HCT116 (cell line): Measurements from ENCODE around the gene IGFBPL1. TPM values are rescaled to one million over a fixed set of nuclear protein-coding genes. Genes with fewer than 3 reads are reported as not detected.
"Not testable (repeated sequence)": the region's sequence is repeated elsewhere in the genome, so short reads cannot be mapped to it uniquely, and the experiment has no call there.

ENCODE experiments used
- ATAC-seq: fragments of 200-7000 bp; cut with Tn5 transposase; 2 replicates; pipeline ENCODE4 v1.9.1; 2020; ENCODE audit warnings: mild to moderate bottlenecking, moderate library complexity
- BruUV-seq: library from RNA; stranded (reverse); fragments of 400-500 nt; replicated peaks from 2 replicates; lab custom pipeline; 2021; lab: Mats Ljungman, UMichigan
- CTCF ChIA-PET: fragments of 300-600 bp; sonication (Branson Sonifier 250); formaldehyde crosslinking; loops from one replicate; lab custom pipeline; 2021; ENCODE audit warnings: antibody characterized with exemption; lab: Charles Lee
- POLR2A ChIA-PET: fragments of 300-600, 350-600 bp; sonication (Branson Sonifier 250); formaldehyde crosslinking; loops from one replicate; lab custom pipeline; 2021; ENCODE audit warnings: antibody characterized with exemption; lab: Charles Lee
- RAD21 ChIA-PET, 2 experiments: fragments of 300-600 bp; sonication (Branson Sonifier 250); formaldehyde crosslinking; loops; one replicate each; lab custom pipeline; 2023; ENCODE audit warnings: low total read pairs in 2 of 2; ENCODE audit not compliant: uncharacterized antibody in 2 of 2, unreplicated experiment in 2 of 2, low non-redundant PET in 1 of 2; lab: Charles Lee
- DNase-seq: peaks from one replicate; pipeline ENCODE4 v3.0.0-alpha.2; 2010; ENCODE audit warnings: low read depth, low spot score
- H2AFZ ChIP-seq: fragments of 200-600 bp; shearing (Covaris generic), sonication (generic); 2 replicates; pipeline ENCODE4 v1.6.1; 2017; ENCODE audit warnings: low read depth, mixed run types, mixed read lengths, antibody characterized with exemption, low read length; ENCODE audit not compliant: poor library complexity, severe bottlenecking
- H3K27ac ChIP-seq: 2 replicates; pipeline ENCODE4 v1.5.1; 2012; ENCODE audit warnings: low read depth, low read length
- H3K27me3 ChIP-seq: fragments of 200-600 bp; sonication (generic); 2 replicates; pipeline ENCODE4 v1.6.1; 2016; ENCODE audit warnings: mixed run types, low read length, mixed read lengths; ENCODE audit not compliant: insufficient read depth
- H3K36me3 ChIP-seq, 2 experiments: fragments of 200-500 bp in 1 of 2; fragments of 200-600 bp in 1 of 2; sonication (Bioruptor generic) in 1 of 2; sonication (generic) in 1 of 2; 2 replicates each; pipeline versions ENCODE4 v1.5.1 to v1.6.1; 2014 to 2016; ENCODE audit warnings: low read length in 2 of 2, inconsistent platforms in 1 of 2, mixed read lengths in 1 of 2, mixed run types in 1 of 2; ENCODE audit not compliant: insufficient read depth in 2 of 2, control insufficient read depth in 1 of 2
- H3K4me1 ChIP-seq, 2 experiments: fragments of 200-600 bp in 1 of 2; sonication (generic) in 1 of 2; 2 replicates each; pipeline versions ENCODE4 v1.5.1 to v1.6.1; 2012 to 2017; ENCODE audit warnings: low read length in 2 of 2, inconsistent platforms in 1 of 2, mild to moderate bottlenecking in 1 of 2, mixed read lengths in 1 of 2, mixed run types in 1 of 2, moderate library complexity in 1 of 2; ENCODE audit not compliant: insufficient read depth in 2 of 2, control insufficient read depth in 1 of 2
- H3K4me2 ChIP-seq: fragments of 200-600 bp; sonication (generic); 2 replicates; pipeline ENCODE4 v1.6.1; 2017; ENCODE audit warnings: mixed run types, low read length, mixed read lengths
- H3K4me3 ChIP-seq, 2 experiments: fragments of 200-600 bp in 1 of 2; sonication (generic) in 1 of 2; replicated peaks in 1 of 2; 2 replicates each; pipeline ENCODE4 v1.5.1; 2011 to 2016; ENCODE audit warnings: low read length in 2 of 2, control low read depth in 1 of 2, low read depth in 1 of 2, mild to moderate bottlenecking in 1 of 2, mixed read lengths in 1 of 2, mixed run types in 1 of 2
- H3K79me2 ChIP-seq: fragments of 200-600 bp; sonication (generic); 2 replicates; pipeline ENCODE4 v1.6.1; 2017; ENCODE audit warnings: mild to moderate bottlenecking, mixed run types, low read length, moderate library complexity, mixed read lengths; ENCODE audit not compliant: insufficient read depth
- H3K9ac ChIP-seq: fragments of 200-600 bp; sonication (generic); 2 replicates; pipeline ENCODE4 v1.6.1; 2016; ENCODE audit warnings: low read length, mixed read lengths
- H3K9me2 ChIP-seq: fragments of 200-600 bp; sonication (generic), shearing (Covaris generic); 2 replicates; pipeline ENCODE4 v1.6.1; 2017; ENCODE audit warnings: mixed run types, mild to moderate bottlenecking, moderate library complexity; ENCODE audit not compliant: insufficient read depth
- H3K9me3 ChIP-seq, 2 experiments: fragments of 200-500 bp in 1 of 2; fragments of 200-600 bp in 1 of 2; sonication (Bioruptor generic) in 1 of 2; sonication (generic) in 1 of 2; 2 replicates each; pipeline ENCODE4 v1.6.1; 2014 to 2017; ENCODE audit warnings: low read length in 2 of 2, mixed read lengths in 2 of 2, inconsistent platforms in 1 of 2, low read depth in 1 of 2, mild to moderate bottlenecking in 1 of 2, mixed run types in 1 of 2, moderate library complexity in 1 of 2; ENCODE audit not compliant: control insufficient read depth in 1 of 2, insufficient read depth in 1 of 2
- H4K20me1 ChIP-seq: fragments of 200-600 bp; sonication (generic), shearing (Covaris generic); 2 replicates; pipeline ENCODE4 v1.6.1; 2017; ENCODE audit warnings: mixed run types, mild to moderate bottlenecking, moderate library complexity; ENCODE audit not compliant: insufficient read depth
- CBX3 ChIP-seq: IDR thresholded peaks from 2 replicates; pipeline ENCODE4 v1.6.1; 2012; ENCODE audit warnings: low read depth
- CEBPB ChIP-seq: IDR thresholded peaks from 2 replicates; pipeline ENCODE4 v1.6.1; 2012; ENCODE audit warnings: low read depth
- EGR1 ChIP-seq: IDR thresholded peaks from 2 replicates; pipeline ENCODE4 v1.6.1; 2012; ENCODE audit warnings: low read depth
- ELF1 ChIP-seq: IDR thresholded peaks from 2 replicates; pipeline ENCODE4 v1.6.1; 2012; ENCODE audit warnings: low read depth, borderline replicate concordance
- EZH2phosphoT487 ChIP-seq: fragments of 200-600 bp; IDR thresholded peaks from 2 replicates; pipeline ENCODE4 v1.6.1; 2018; ENCODE audit warnings: antibody characterized with exemption, borderline replicate concordance
- JUND ChIP-seq: IDR thresholded peaks from 2 replicates; pipeline ENCODE4 v1.6.1; 2012
- POLR2A ChIP-seq: IDR thresholded peaks from 2 replicates; pipeline ENCODE4 v1.7.0; 2011; ENCODE audit warnings: borderline replicate concordance; ENCODE audit not compliant: insufficient read depth, insufficient read length; ENCODE audit errors: extremely low read depth
- POLR2AphosphoS5 ChIP-seq: IDR thresholded peaks from 2 replicates; pipeline ENCODE4 v1.6.1; 2011; ENCODE audit warnings: mild to moderate bottlenecking, low read depth, low read length, moderate library complexity
- RAD21 ChIP-seq: IDR thresholded peaks from 2 replicates; pipeline ENCODE4 v1.6.1; 2012; ENCODE audit warnings: low read depth, mild to moderate bottlenecking
- SP1 ChIP-seq: IDR thresholded peaks from 2 replicates; pipeline ENCODE4 v1.6.1; 2012; ENCODE audit warnings: low read depth
- TCF7L2 ChIP-seq: IDR thresholded peaks from 2 replicates; pipeline ENCODE4 v1.7.0; 2011; ENCODE audit warnings: borderline replicate concordance, inconsistent platforms; ENCODE audit not compliant: insufficient read depth, insufficient read length; ENCODE audit errors: extremely low read depth
- YY1 ChIP-seq: IDR thresholded peaks from 2 replicates; pipeline ENCODE4 v1.6.1; 2011; ENCODE audit warnings: low read length, low read depth, moderate library complexity, mild to moderate bottlenecking; ENCODE audit not compliant: insufficient replicate concordance; ENCODE audit errors: extremely low read depth
- ZFX ChIP-seq: fragments of 450-650 bp; IDR thresholded peaks from 2 replicates; pipeline ENCODE4 v1.6.1; 2017
- intact Hi-C: fragments of 100-400 bp; cut with micrococcal nuclease; formaldehyde crosslinking; loops from 2 replicates; pipeline ENCODE4 v1.10.0; 2022
- total RNA-seq: library from RNA; stranded (reverse); gene quantifications from one replicate; pipeline ENCODE4 v1.2.1, GENCODE V29; 2021; ENCODE audit not compliant: unreplicated experiment
- TF ChIP-seq, protein P1 (sequence below): IDR thresholded peaks from 2 replicates; pipeline ENCODE4 v1.6.1; 2012
- TF ChIP-seq, protein P2 (sequence below): IDR thresholded peaks from 2 replicates; pipeline ENCODE4 v1.6.1; 2011; ENCODE audit warnings: mild to moderate bottlenecking, low read length, moderate library complexity; ENCODE audit not compliant: insufficient replicate concordance; ENCODE audit errors: extremely low read depth

IGFBPL1 gene
- total RNA-seq, 1 experiment from 2014 or later: not detected

DNA sequence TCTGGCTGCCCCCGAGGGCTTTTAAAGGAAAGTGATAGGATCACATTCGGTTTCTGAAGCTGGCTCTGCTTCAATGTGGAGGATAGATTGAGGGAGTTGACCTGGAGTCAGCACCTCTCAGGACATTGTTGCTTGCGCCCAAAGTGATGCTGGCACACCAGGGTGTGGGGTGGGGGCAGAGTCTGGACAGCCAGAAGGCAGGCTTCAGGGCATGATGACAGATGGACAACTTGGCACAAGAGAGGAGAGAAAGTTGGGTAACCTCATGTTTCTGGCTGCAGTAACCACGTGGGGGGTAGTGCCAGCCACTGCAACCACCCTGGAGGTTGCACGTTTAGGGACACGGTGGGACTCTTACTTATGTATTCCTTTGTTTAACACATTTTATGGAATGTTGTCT, 22.3 kb downstream of the IGFBPL1 start:
- CTCF ChIA-PET: interaction anchor here (1.1 kb wide), 1 partner anchor 30 kb away, joined by 3 read pairs; no protein-coding TSS in a partner anchor

DNA sequence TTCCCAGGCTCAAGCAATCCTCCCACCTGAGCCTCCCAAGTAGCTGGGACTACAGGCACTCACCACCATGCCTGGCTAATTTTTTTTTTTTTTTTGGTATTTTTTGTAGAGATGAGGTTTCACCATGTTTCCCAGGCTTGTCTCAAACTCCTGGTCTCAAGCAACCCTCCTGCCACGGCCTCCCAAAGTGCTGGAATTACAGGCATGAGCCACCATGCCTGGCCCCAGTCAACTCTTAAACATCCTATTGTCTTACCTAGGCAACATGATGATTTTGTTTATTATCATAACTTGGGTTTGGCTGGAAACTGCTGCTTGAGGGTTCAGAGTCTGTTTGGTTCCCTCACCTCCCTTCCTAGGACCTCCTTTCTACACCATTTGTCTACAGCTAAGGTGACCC, 25.1 kb downstream of the IGFBPL1 start:
- BruUV-seq, H3K27ac ChIP-seq, H3K9ac ChIP-seq, H3K4me1 ChIP-seq, H3K9me3 ChIP-seq, POLR2A ChIA-PET, H3K9me2 ChIP-seq, ATAC-seq, H2AFZ ChIP-seq, CTCF ChIA-PET, RAD21 ChIA-PET, H4K20me1 ChIP-seq, H3K27me3 ChIP-seq, H3K4me2 ChIP-seq, DNase-seq, H3K4me3 ChIP-seq: not testable (repeated sequence)
- intact Hi-C loops: loop anchor here (2.0 to 10.0 kb wide), 2 partner anchors 28 to 914 kb away; partner anchors contain the start of gene POLR1E
- Histone ChIP-seq H3K79me2 (peaks cover 29% of the 10 kb centered on the region), H3K36me3 (peaks cover 3 to 30% of the 10 kb centered on the region in 2 experiments; a peak in 3 of 4 replicates)

More for the DNA sequence above, 22.3 kb downstream of the IGFBPL1 start:
- Histone ChIP-seq H4K20me1 (no peaks in the 10 kb centered on the region), H3K27me3 (peaks cover 21% of the 10 kb centered on the region; the same call in 1 of the 2 replicates), H3K36me3 (peaks cover 0 to 10% of the 10 kb centered on the region in 2 experiments; a peak in 1 of 4 replicates), H2AFZ (no peak overlapping the region), H3K9me3 (no peaks in the 10 kb centered on the region), H3K4me1 (no peaks in the 10 kb centered on the region), H3K4me2 (no peak overlapping the region), H3K79me2 (peaks cover 2% of the 10 kb centered on the region; the same call in 1 of the 2 replicates), H3K4me3 (no peak overlapping the region), H3K27ac (no peak overlapping the region), H3K9me2 (no peaks in the 10 kb centered on the region), H3K9ac (no peak overlapping the region)
- RAD21 ChIA-PET: no interaction called here
- POLR2A ChIA-PET: no interaction called here
- TF ChIP-seq YY1: no peak
- TF ChIP-seq, protein P1, sequence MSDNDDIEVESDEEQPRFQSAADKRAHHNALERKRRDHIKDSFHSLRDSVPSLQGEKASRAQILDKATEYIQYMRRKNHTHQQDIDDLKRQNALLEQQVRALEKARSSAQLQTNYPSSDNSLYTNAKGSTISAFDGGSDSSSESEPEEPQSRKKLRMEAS: no peak
- TF ChIP-seq SP1: no peak
- no peak for TF ChIP-seq POLR2A
- no peak for TF ChIP-seq ELF1
- TF ChIP-seq ZFX: no peak
- no peak for TF ChIP-seq TCF7L2
- TF ChIP-seq JUND: no peak
- TF ChIP-seq EZH2phosphoT487: no peak
- TF ChIP-seq EGR1: no peak
- no peak for TF ChIP-seq RAD21
- no peak for TF ChIP-seq POLR2AphosphoS5
- TF ChIP-seq CBX3: no peak
- TF ChIP-seq CEBPB: no peak
- TF ChIP-seq, protein P2, sequence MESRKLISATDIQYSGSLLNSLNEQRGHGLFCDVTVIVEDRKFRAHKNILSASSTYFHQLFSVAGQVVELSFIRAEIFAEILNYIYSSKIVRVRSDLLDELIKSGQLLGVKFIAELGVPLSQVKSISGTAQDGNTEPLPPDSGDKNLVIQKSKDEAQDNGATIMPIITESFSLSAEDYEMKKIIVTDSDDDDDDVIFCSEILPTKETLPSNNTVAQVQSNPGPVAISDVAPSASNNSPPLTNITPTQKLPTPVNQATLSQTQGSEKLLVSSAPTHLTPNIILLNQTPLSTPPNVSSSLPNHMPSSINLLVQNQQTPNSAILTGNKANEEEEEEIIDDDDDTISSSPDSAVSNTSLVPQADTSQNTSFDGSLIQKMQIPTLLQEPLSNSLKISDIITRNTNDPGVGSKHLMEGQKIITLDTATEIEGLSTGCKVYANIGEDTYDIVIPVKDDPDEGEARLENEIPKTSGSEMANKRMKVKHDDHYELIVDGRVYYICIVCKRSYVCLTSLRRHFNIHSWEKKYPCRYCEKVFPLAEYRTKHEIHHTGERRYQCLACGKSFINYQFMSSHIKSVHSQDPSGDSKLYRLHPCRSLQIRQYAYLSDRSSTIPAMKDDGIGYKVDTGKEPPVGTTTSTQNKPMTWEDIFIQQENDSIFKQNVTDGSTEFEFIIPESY: no peak
- intact Hi-C loops: loop anchor here (10.0 kb wide), 1 partner anchor 817 kb away; no protein-coding TSS in a partner anchor
- DNase-seq (no peak), ATAC-seq (no peak)
- BruUV-seq: no TSS peak
